Renal cortical epithelial cell (primary cell): Measurements from ENCODE around the gene CRYGB. TPM values are rescaled to one million over a fixed set of nuclear protein-coding genes. Genes with fewer than 3 reads are reported as not detected.
"Not testable (repeated sequence)": the region's sequence is repeated elsewhere in the genome, so short reads cannot be mapped to it uniquely, and the experiment has no call there.

Experiments
- DNase-seq: peaks from one replicate; pipeline ENCODE4 v3.0.0-alpha.2; 2011; ENCODE audit warnings: low read depth
- total RNA-seq: library from RNA; depleted of rRNA; stranded (reverse); fragments of >200 nt; gene quantifications from 2 replicates; pipeline ENCODE4 v1.2.3, GENCODE V29; 2014

CRYGB gene
- total RNA-seq, 1 donor from 2014 or later, result not detected

DNA sequence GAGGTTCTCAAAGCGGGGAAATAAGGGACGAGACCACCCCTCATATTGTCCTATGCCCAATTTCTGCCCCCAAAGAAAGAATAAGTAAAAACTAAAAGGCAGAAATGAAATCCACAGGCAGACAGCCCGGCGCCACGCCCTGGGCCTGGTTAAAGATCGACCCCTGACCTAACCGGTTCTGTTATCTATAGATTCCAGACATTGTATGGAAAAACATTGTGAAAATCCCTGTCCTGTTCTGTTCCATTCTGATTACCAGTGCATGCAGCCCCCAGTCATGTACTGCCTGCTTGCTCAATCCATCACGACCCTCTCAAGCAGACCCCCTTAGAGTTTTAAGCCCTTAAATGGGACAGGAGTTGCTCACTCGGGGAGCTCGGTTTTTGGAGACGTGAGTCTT, 28.6 kb downstream of the CRYGB start:
- DNase-seq, result not testable (repeated sequence)

DNA sequence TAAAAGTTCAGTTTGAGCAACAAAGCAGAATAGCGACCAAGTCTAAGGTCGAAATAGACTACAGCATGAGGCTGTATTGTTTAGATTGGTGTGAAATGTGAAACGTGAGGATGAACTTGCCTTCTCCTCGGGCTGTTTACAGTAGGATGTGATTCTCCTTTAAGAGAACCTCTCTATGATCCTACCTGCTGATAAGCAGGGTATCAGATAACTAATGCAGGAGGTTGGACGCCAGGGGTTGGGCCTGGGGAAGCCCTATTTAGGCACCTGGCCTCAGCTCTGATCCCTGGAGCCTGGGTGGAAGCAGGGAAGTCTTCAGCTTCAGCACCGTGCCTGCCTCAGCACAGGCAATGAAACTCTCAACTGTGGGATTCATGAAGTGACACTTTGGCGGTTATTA, 33.0 kb downstream of the CRYGB start:
- DNase-seq, result no peak

DNA sequence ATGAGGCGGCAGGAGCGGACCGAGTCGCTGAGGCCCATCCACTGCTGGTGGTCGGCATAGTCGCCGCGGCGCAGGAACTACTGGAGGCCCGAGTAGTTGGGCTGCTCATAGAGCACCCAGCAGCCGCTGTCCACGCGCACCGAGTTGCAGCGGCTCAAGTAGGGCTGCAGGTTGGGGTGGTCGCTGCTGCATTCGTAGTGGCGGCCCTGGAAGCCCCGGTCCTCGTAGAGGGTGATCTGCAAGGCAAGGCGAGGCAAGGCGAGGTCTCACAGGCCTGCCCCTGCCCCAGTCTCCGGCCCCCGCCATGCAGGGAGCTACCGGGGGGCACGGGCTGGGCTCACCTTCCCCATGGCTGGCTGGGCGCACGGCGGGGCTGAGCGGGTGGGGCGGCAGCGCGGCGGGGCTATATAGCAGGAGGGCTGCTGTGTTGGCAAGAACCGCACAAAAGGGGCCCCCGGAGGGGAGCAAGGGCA, 33.6 kb downstream of the CRYGB start:
- not testable (repeated sequence) for DNase-seq

DNA sequence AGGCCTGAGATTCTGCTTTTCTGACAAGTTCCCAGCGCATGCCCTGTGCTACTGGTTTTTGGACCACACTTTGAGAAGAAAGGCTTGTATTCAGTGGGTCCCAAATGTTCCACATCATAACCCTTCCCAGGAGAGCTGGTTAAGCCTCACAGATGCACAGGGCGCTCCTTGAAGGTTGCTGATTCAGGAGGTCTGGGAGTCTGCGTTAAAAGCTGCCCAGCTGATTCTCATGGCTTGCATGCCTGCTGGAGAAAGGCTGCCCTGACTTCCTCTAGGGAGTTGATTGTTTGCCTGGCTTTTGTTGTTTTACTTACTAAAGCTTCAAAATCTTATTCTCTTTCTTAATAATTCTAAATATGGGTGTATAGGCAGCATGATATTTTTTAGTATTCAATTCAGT, 42.3 kb downstream of the CRYGB start:
- no peak for DNase-seq

DNA sequence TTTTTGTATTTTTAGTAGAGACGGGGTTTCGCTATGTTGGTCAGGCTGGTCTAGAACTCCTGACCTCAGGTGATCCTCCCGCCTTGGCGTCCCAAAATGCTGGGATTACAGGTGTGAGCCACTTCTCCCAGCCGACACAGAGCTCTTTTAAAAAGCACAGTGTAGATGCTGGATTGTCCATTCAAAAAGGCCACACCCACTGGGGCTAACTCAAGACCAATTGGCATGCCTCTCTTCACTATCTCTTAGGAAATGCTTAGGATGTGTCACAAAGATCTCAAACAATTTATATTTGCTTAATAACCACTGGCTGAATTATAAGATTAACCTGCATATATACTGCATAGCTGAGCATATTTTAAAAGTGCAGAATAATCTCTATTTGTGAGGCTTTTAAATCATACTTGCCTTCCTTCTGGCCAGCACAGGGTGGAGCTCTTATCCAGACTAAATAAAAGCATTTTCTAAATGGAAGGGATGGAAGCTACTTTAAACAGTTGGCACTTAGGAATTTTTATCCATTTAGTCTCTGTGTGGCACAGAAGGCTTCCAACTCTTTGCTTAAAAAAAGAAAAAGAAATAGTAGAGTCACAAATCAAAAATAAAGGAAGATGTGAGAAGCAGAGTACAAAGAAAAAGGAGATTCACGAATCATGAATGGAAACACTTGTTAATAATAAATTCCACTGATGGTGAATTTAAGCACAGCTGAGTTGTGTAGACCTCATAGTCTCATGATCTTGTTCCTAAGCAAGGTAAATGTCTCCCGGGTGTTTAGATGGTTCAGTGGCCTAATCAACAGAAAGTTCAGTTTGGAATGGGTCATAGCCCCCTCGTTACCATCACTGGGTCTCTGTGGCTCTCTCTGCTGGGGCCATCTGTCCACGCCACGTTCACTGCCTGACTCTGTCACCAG, 44.0 kb downstream of the CRYGB start:
- DNase-seq, result peak; percentile 61

DNA sequence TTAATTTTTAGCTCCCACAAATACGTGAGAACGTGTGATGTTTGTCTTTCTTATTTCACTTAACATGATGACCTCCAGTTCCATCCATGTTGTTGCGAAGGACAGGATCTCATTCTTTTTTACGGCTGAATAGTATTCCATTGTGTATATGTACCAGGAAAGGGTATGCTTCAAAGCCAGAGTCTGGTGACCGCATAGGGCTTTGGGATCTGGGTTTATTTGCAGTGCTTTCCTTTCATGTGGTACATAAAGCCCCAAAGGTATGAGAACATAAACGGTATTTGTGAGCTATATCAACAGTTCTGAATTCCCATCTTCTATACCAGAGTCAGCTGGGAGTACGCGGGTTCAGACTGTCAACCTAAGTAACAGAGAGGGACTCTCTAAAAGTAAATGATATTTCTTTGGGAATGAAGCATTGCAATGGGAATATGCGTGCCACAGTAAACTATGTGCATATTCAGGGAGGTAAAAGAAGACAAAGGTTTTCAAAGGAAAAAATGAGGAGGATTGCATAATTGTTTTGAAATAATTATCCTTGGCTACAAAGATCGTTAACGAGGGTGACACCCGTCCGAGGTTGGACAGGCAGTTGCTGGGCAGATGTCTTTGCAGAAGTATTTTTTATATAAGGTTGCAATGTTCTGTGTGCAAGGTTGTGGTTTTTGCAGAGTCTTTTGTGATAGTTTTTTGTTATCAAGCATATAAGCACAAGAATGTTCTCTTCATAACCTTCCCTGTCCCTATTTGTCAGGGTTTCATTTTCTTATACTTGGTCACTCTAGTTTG, 46.1 kb downstream of the CRYGB start:
- DNase-seq, result no peak

DNA sequence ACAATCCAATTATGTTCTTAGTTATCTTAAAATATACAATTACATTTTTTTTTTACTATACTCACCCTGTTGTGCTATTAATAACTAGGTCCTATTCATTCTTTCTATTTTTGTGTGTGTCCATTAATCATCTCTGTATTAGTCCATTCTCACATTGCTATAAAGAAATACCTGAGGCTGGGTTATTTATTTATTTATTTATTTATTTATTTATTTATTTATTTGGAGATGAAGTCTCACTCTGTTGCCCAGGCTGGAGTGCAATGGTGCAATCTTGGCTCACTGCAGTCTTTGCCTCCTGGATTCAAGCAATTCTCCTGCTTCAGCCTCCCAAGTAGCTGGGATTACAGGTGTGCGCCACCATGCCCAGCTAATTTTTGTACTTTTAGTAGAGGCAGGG, 47.3 kb downstream of the CRYGB start:
- not testable (repeated sequence) for DNase-seq

DNA sequence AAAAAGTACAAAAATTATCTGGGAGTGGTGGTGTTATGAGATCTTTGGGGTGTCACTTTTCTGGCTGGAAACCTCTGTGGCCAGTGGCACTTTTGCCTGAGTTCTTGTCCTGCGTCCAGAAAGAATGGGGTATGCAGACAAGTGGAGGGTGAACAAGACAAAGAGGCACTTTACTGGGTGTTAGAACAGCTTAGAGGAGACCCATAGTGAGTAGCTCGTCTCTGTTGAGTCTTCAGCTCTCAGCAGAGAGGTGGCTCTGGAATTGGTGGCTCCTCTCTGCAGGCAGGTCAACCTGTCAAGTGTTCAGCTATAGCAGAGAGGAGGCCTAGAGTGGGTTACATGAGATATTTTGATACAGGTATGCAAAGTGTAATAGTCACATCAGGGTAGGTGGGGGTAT, 47.7 kb downstream of the CRYGB start:
- DNase-seq, result no peak

DNA sequence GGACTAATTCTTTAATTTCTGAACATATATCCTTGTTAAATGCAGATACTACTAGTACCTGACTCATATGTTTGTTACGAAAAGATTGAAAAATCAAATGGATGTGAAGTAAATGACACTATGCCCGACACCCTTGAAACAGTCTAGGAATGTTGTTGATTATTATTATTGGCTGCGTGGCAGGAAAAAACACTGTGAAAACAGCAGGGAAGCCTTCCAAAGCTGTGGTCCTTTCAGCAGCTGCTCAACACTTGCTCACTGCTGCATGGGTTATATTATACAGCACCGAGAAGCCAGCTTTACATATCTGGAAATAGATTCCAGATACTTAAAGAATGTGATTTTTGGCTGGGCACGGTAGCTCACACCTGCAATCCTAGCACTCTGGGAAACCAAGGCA, 48.2 kb downstream of the CRYGB start:
- DNase-seq, result no peak

DNA sequence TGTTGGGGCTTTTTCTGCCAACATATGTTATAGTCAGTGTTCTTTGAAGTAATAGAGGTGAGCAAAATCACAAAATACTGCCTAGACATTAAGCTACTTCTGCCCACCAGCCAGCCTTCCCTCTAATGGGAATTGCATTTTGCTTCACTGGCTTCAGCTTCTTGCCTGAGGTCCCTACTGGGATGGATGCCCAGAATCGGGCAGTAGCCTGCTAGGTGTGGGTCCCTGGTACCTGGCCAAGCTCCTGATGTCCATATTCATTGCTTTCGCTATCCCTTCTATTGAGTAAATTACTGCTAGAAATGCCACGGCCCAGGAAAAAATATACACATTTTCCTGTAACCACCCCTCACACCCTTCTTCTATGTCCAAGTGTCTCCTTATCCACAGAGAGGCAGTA, 48.6 kb downstream of the CRYGB start:
- DNase-seq, result no peak

DNA sequence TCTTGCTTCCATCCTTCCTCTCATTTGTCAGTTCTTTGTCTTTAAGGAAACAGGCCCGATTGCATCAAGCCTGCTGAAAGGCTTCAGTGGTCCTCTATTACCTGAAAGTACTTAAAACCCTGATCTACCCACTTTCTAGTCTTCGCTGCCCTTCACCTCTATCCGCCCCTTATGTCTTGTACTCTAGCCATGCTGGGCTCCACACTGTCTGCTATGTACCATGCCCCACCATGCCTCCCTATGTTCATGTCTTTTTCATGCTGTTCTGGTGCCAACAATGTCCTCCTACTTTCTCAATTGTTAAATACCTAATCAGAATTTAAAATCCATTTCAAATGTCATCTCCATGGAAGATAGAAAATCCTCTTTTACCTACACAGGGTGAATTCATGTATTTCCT, 49.9 kb downstream of the CRYGB start:
- DNase-seq, result no peak

DNA sequence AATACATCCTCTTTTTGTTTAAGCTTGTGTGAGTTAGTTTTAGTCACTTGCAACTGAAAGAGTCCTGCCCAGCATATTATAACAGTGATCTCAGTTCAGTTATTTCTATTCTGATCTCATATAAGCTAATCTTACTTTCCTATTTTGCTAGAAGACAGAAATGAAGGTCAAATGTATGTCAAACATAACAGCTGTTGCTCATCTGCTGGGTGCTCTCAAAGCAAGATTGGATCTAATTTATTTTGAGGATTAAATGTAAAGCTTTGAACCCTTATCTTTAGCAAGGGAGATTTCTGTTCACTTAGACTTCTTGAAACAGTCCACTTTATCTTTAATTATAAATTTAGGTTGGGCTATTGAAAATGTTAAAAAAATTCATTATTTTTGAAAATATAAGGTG, 52.8 kb downstream of the CRYGB start:
- no peak for DNase-seq

Other genes starting within 250 kb of the CRYGB start
- 10.8 and 14.8 TPM in 2 replicates for gene PLEKHM3, start 120.6 kb downstream of the CRYGB start, total RNA-seq
- not detected in 2 replicates for gene CRYGD, start 21.6 kb downstream of the CRYGB start, total RNA-seq
- gene CRYGC, start 16.3 kb downstream of the CRYGB start, total RNA-seq, result not detected in 2 replicates
- gene CRYGA, start 17.4 kb upstream of the CRYGB start, total RNA-seq, result not detected in 2 replicates
- not detected in 2 replicates for gene C2orf80, start 43.9 kb upstream of the CRYGB start, total RNA-seq
- 89.7 and 202 TPM in 2 replicates for gene IDH1, start 108.9 kb upstream of the CRYGB start, total RNA-seq
- 16.3 and 40.8 TPM in 2 replicates for gene PIKFYVE, start 120.1 kb upstream of the CRYGB start, total RNA-seq